Pancreas (tissue), 10 donors: ENCODE measurements around the gene MTTP. TPM values are rescaled to one million over a fixed set of nuclear protein-coding genes. Genes with fewer than 3 reads are reported as not detected.

Experiments used
- ATAC-seq, 4 donors: fragments of 200-7000 bp; cut with Tn5 transposase; one replicate each; pipeline versions ENCODE4 v1.8.0 to v1.9.1; 2020; ENCODE audit warnings: mild to moderate bottlenecking in 4 of 4, moderate library complexity in 4 of 4
- DNase-seq, 6 donors: peaks; one replicate each; pipeline ENCODE4 v3.0.0-alpha.2; 2020
- FAIRE-seq: peaks from 2 replicates; lab custom pipeline; 2012; peaks lifted over from hg19 to GRCh38; lab: Jason Lieb, UNC
- H3K27ac ChIP-seq, 4 donors: fragments of 200-600 bp; sonication (generic); 1 replicate in 3 of 4; 2 replicates in 1 of 4; pipeline versions ENCODE4 v1.5.0 to v1.8.0; 2020
- H3K27me3 ChIP-seq, 4 donors: fragments of 200-600 bp; one replicate each; pipeline ENCODE4 v1.8.0; 2021
- H3K36me3 ChIP-seq, 3 donors: fragments of 200-600 bp; sonication (generic) in 1 of 3; one replicate each; pipeline versions ENCODE4 v1.5.0 to v1.8.0; 2020 to 2021
- H3K4me1 ChIP-seq, 3 donors: fragments of 200-600 bp; one replicate each; pipeline ENCODE4 v1.8.0; 2021
- H3K4me3 ChIP-seq, 4 donors: fragments of 200-600 bp; sonication (generic) in 2 of 4; one replicate each; pipeline versions ENCODE4 v1.5.0 to v1.8.0; 2020 to 2021
- H3K9me3 ChIP-seq, 4 donors: fragments of 200-600 bp; one replicate each; pipeline ENCODE4 v1.8.0; 2021
- WGBS, 2 donors: extraction: QIAGEN DNeasy Blood & Tissue Kit; methylation state at CpG; one replicate each; pipeline ENCODE4 v1.1.7; 2013; 5-methylcytosine and 5-hydroxymethylcytosine counted together
- intact Hi-C, 3 donors: fragments of 100-400 bp; cut with DNase I; formaldehyde crosslinking; loops; one replicate each; pipeline versions ENCODE4 v1.11.1 to v1.14.2; 2022
- polyA plus RNA-seq, 2 donors: library from polyadenylated mRNA; stranded (reverse); fragments of 200-250 nt; gene quantifications; one replicate each; pipeline ENCODE4 v1.2.3, GENCODE V29; 2013
- total RNA-seq, 6 donors: library from RNA; stranded (reverse); fragmentation: NEBNext Ultra II Directional in 4 of 6; extraction: Animal tissue kit (Norgen Biotek cat#: 25700) in 4 of 6; gene quantifications; one replicate each; pipeline versions ENCODE4 v1.2.1 to v1.2.4, GENCODE V29; 2021 to 2023
- TF ChIP-seq, protein P1 (sequence below), 4 donors: fragments of 200-600 bp; sonication (generic) in 3 of 4; IDR thresholded peaks; one replicate each; pipeline versions ENCODE4 v1.5.0 to v1.8.0; 2021; ENCODE audit warnings: antibody characterized with exemption in 4 of 4
- donor health status: healthy with polysubstance abuse.
- donor health status: DM: no; HTN: no; CAD: no; lungs with moderate emphysema.
- donor health status: DM: no; HTN: no; CAD: no.
- donor health status: control.
- donor health status: control.
- donor health status: Bipolar disorder and iron deficiency.
- donor health status: DM: yes; HTN: yes; CAD: no.
- donor health status: DM: no; HTN: no; CAD: no.
- donor health status: DM: no; HTN: no; CAD: no.
- donor health status: DM: yes; HTN: yes; CAD: no.

Gene MTTP
- total and polyA plus RNA-seq, 8 donors, result 0.04 to 0.28 (median 0.05) TPM; not detected in 5

DNA sequence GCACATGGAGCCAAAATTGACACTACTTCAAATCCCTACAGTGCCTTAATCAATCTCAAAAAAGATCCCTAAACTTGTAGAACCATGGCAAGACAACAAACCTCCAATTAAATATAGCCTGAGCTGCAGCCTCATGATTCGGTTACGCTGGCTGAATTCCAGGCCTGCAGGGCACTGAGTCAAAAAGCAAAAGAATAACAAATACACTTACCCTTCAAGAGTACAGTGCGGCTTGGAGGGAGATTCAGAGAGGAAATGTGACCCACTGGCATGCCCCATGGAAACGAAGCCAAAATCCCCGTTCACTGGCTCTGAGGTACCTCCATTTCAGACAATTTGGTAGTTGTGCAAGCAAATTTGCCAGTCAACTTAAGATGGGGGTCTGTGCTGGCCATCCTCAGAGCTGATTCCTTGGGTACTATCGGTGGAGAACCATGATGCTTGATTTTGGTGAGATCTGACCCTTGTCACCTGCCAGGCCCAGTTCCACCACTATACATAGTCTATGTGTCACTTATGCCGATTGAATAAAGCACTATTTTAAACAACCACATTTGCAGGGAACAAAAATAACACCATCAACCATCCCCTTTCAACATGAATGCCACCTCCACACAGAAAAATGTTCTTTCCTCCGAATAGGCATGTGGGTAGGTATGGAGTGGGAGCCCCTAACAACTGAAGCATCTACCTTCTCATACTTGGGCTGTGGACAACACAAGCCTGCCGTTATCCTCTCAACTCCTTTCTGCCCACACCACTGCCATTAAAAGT lies 80.9 kb downstream of the MTTP start:
- TF ChIP-seq, protein P1, sequence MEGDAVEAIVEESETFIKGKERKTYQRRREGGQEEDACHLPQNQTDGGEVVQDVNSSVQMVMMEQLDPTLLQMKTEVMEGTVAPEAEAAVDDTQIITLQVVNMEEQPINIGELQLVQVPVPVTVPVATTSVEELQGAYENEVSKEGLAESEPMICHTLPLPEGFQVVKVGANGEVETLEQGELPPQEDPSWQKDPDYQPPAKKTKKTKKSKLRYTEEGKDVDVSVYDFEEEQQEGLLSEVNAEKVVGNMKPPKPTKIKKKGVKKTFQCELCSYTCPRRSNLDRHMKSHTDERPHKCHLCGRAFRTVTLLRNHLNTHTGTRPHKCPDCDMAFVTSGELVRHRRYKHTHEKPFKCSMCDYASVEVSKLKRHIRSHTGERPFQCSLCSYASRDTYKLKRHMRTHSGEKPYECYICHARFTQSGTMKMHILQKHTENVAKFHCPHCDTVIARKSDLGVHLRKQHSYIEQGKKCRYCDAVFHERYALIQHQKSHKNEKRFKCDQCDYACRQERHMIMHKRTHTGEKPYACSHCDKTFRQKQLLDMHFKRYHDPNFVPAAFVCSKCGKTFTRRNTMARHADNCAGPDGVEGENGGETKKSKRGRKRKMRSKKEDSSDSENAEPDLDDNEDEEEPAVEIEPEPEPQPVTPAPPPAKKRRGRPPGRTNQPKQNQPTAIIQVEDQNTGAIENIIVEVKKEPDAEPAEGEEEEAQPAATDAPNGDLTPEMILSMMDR (IDR thresholded peaks at IDR 0.05), result no peak
- WGBS, 2 donors, result 60% methylated on average over 9 of the region's 9 CpGs
- intact Hi-C loops, result no loop called here
- Histone ChIP-seq H3K27me3 (no peaks in the 10 kb centered on the region), H3K27ac (no peak overlapping the region), H3K4me3 (no peak overlapping the region), H3K4me1 (peaks cover 0 to 2% (median 0%) of the 10 kb centered on the region in 3 donors), H3K36me3 (no peaks in the 10 kb centered on the region), H3K9me3 (no peaks in the 10 kb centered on the region)
- peak in 3 of 4 donors; percentile 38 to 60 (median 47) for ATAC-seq
- peak in 1 of 6 donors; percentile 58 for DNase-seq
- FAIRE-seq, result no peak

DNA sequence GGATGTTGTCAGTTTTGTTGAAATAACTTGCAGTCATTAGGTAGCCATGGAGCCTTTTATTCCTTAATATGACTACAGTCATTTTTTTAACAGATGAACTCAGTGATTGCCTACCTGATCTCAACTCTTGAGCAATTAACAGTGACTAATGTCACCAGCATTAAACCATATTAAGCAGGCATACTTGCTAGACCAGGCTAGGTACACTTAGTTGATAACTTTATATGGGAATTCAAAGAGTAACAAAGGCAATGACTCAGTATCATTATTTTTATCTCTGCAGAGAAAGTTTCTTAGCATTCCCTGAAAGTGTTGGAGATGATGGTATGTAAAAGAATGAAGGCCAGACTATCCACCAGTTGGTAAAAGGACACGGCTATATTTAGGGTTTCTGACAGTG lies 83.2 kb downstream of the MTTP start, which contains the start of gene C4orf54:
Gene C4orf54 (minus strand): TSS at position 31 of the 400 bp plus-strand sequence. CDS start 3,180 bp downstream, outside the sequence.
- H3K27ac ChIP-seq, result no peak within 1 kb of the TSS
- no peak within 1 kb of the TSS for H3K4me3 ChIP-seq
- TF ChIP-seq, protein P1 (IDR thresholded peaks at IDR 0.05), result no peak
- intact Hi-C loops, result no loop called here
- H3K4me1 ChIP-seq, result peaks cover 0 to 2% (median 0%) of the 10 kb centered on the region in 3 donors
- DNase-seq (no peak), FAIRE-seq (no peak), ATAC-seq (no peak)
- no peaks in the 10 kb centered on the region for H3K9me3 ChIP-seq
- WGBS, 2 donors, result 84 to 97% methylated on average over 1 of the region's 1 CpG
- no peaks in the 10 kb centered on the region for H3K36me3 ChIP-seq
- no peaks in the 10 kb centered on the region for H3K27me3 ChIP-seq

DNA sequence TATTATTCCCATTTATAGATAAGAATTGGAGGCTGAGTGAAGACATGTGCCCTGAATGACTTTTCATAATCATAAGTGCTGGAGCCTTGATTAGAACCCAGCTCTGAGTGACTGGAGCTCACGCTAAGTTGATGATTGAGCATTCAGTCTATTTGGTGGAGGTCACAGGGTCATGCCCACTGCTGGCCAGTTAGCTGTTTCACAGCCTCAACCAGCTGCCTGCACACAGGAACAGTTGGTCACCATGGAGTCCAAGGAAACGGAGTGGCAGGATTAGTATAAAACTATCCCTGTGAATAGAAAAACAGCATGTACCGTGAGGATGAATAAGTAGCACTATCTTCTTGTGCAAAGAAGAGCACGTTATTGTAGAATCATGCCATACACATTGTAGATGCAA lies 84.0 kb downstream of the MTTP start:
- TF ChIP-seq, protein P1 (IDR thresholded peaks at IDR 0.05), result no peak

DNA sequence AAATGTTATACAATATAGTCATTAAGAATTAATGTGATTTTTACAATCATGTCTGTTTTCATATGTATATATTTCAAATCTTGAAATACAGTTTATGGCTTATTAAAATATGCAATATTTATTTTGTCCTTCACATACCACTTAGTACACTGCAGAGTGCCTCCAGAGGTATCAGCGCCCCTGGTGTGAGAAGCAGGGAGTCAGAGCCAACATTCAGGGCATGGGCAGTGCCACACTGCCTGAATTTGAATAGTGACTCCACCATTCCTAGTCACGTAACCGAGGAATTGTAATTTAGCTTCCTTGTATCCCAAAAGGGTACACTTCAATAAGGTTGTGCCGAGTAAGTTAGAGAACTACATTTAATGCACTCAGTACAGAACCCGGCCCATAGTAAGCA lies 87.3 kb downstream of the MTTP start:
- Histone ChIP-seq H3K4me1 (peaks cover 0 to 11% (median 0%) of the 10 kb centered on the region in 3 donors), H3K36me3 (no peaks in the 10 kb centered on the region), H3K27ac (no peak overlapping the region), H3K9me3 (no peaks in the 10 kb centered on the region), H3K27me3 (no peaks in the 10 kb centered on the region), H3K4me3 (no peak overlapping the region)
- ATAC-seq, result no peak
- no peak for FAIRE-seq
- TF ChIP-seq, protein P1 (IDR thresholded peaks at IDR 0.05), result no peak
- WGBS, 2 donors, result 88 to 91% methylated on average over 5 of the region's 5 CpGs
- intact Hi-C loops, result no loop called here
- DNase-seq, result no peak

More for the DNA sequence above, 84.0 kb downstream of the MTTP start:
- peaks cover 0 to 2% (median 0%) of the 10 kb centered on the region in 3 donors for H3K4me1 ChIP-seq
- H3K27me3 ChIP-seq, result no peaks in the 10 kb centered on the region
- ATAC-seq (no peak), FAIRE-seq (no peak), DNase-seq (no peak)
- no peak overlapping the region for H3K4me3 ChIP-seq
- WGBS, 2 donors, result 83 to 91% methylated on average over 4 of the region's 4 CpGs
- H3K9me3 ChIP-seq, result no peaks in the 10 kb centered on the region
- H3K27ac ChIP-seq, result no peak overlapping the region
- no peaks in the 10 kb centered on the region for H3K36me3 ChIP-seq
- intact Hi-C loops, result no loop called here

DNA sequence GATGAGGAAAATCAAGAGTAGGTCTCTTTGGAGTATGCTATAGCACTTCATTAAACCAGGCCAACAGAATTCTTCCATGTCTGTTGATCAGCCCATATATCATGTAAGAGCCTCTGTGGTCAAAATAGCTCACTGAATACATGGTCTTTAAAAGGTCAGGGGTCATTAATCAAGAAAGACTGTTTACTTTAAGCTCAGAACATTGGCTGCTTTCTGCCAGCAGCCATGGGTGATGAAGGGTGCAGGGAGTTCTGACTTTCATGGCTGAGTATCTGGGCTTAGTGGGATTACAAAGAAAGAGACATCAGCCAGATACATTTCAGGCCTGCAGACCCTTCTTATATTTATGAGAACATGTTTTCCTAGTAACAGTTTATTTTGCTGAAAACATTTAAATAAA lies 90.1 kb downstream of the MTTP start:
- intact Hi-C loops, result no loop called here

More for the DNA sequence above, 90.1 kb downstream of the MTTP start:
- ATAC-seq, result no peak
- H3K36me3 ChIP-seq, result no peaks in the 10 kb centered on the region
- DNase-seq, result no peak
- H3K27me3 ChIP-seq, result no peaks in the 10 kb centered on the region
- FAIRE-seq, result no peak
- TF ChIP-seq, protein P1 (IDR thresholded peaks at IDR 0.05), result no peak
- H3K9me3 ChIP-seq, result peaks cover 0 to 3% (median 0%) of the 10 kb centered on the region in 4 donors
- no peak overlapping the region for H3K4me3 ChIP-seq
- H3K4me1 ChIP-seq, result peaks cover 6 to 29% (median 10%) of the 10 kb centered on the region in 3 donors
- H3K27ac ChIP-seq, result no peak overlapping the region
